NT2/D1 (cell line): ENCODE results near the gene RGS3.

Experiments
- SUZ12 ChIP-seq: IDR thresholded peaks from 2 replicates; pipeline ENCODE4 v1.6.1; 2011; ENCODE audit not compliant: insufficient read length, insufficient read depth; ENCODE audit errors: extremely low read depth
- YY1 ChIP-seq: IDR thresholded peaks from 2 replicates; pipeline ENCODE4 v1.6.1; 2011; ENCODE audit not compliant: insufficient read length, insufficient read depth

DNA sequence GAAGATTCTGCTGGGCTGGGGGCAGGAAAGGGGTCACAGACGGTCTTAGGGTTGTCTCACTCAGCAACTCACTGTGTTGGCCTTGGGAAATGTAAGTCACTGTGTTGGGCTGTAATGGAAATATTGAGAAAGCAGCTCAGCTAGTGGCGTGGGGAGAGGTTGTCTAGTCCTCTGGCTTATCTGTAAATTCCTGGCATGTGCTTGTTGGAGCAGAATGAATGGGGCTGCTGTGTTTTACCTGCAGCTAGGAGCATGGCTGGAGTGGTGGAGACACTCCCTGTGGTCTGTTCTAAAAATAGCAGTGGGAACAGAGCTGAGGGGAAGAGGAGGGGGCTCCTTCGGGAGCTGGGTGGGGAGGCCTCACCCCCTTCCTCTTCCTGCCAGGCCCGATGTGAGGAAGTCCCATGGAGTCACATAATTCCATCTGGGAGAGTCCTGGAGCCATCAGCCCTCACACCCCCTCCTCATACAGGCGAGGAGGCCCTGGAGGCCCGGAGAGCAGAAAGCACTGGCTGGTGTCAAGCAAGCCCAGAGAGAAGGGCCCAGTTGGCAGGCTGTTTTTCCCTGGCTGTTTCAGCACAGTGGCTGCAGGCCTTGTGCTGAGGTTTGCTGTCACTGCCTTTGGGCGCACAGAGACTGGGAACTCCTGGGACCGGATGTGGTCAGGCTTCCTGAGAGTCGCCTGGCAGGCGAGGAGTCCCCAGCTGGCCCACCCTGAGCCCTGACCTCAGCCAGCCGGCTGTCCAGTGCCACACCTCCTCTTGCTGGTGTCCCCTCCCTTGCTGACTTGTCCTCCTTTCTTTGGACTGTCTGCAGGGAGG is 84.9 kb downstream of the RGS3 start:
- TF ChIP-seq YY1 (no peak), SUZ12 (no peak)
